IPS-NIHi11 (cell line): Measurements from ENCODE around the gene CDKN2B-AS1.

Source experiments
- DNase-seq: peaks from one replicate; pipeline ENCODE4 v3.0.0; 2012; ENCODE audit warnings: mixed read lengths, low spot score

The CDKN2B-AS1 gene

GRCh38 chr9:21982861-21983560 lies 11.6 kb upstream of the CDKN2B-AS1 start:
- no peak for DNase-seq

GRCh38 chr9:21983561-21983935 lies 11.0 kb upstream of the CDKN2B-AS1 start:
- no peak for DNase-seq

GRCh38 chr9:21984101-21984500 lies 10.5 kb upstream of the CDKN2B-AS1 start:
- DNase-seq, result no peak

- no peak for DNase-seq
Measured at GRCh38 chr9:21985964-21986667, 8.5 kb upstream of the CDKN2B-AS1 start.

- no peak for DNase-seq
Measured at GRCh38 chr9:21988056-21988990, 6.3 kb upstream of the CDKN2B-AS1 start.

- no peak for DNase-seq
Measured at GRCh38 chr9:21989440-21990189, 5.0 kb upstream of the CDKN2B-AS1 start.

- no peak for DNase-seq
Measured at GRCh38 chr9:21991072-21991959, 3.3 kb upstream of the CDKN2B-AS1 start.

GRCh38 chr9:21993007-21993406 lies 1.6 kb upstream of the CDKN2B-AS1 start:
- DNase-seq, result no peak

- DNase-seq, result peak; percentile 44
Measured at GRCh38 chr9:21993893-21994555, 567 bp upstream of the CDKN2B-AS1 start, which contains the start of gene CDKN2A. CDKN2A (minus strand) TSS chr9:21994392.

GRCh38 chr9:21995006-21995665 lies 545 bp downstream of the CDKN2B-AS1 start:
- peak; percentile 61 for DNase-seq

- peak; percentile 39 for DNase-seq
Measured at GRCh38 chr9:21995666-21996398, 1.2 kb downstream of the CDKN2B-AS1 start.

GRCh38 chr9:21996438-21996837 lies 1.8 kb downstream of the CDKN2B-AS1 start:
- peak; percentile 26 for DNase-seq

- no peak for DNase-seq
Measured at GRCh38 chr9:21996858-21997257, 2.3 kb downstream of the CDKN2B-AS1 start.

GRCh38 chr9:21997480-21997879 lies 2.9 kb downstream of the CDKN2B-AS1 start:
- DNase-seq, result no peak

GRCh38 chr9:21998026-21998425 lies 3.4 kb downstream of the CDKN2B-AS1 start:
- DNase-seq, result no peak

GRCh38 chr9:22002038-22002437 lies 7.4 kb downstream of the CDKN2B-AS1 start:
- DNase-seq, result no peak

GRCh38 chr9:22005021-22005701 lies 10.6 kb downstream of the CDKN2B-AS1 start:
- DNase-seq, result no peak
